ENCODE data around the gene RHBDD1.
"Not testable (repeated sequence)": the region's sequence is repeated elsewhere in the genome, so short reads cannot be mapped to it uniquely, and the experiment has no call there.

Gene RHBDD1

DNA sequence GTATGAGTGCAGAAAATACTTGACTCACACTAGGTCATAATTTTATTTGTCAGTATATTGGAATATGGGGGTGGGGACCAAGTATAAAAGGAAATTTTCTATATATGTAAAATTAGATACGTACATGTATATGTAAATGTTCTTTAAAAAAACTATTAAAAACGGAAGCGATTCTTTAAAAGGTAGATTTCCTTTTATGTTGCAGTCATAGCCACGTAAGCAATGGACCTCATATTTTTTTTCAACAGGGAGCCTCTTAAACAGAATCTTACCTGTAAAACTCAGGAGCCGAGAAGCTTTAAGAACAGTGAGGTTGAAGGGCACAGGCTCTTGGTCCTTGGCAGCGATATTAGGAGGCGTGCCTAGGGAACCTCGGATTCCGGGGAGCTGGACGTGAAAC, 3.3 kb downstream of the RHBDD1 start:
- no peak overlapping the region for H3K4me3 ChIP-seq (ENCODE audit: low read depth, low read length)
- in situ Hi-C loops (cut with HindIII; ENCODE audit: low sequenced_read_pairs): no loop called here
- TF ChIP-seq, protein P1, sequence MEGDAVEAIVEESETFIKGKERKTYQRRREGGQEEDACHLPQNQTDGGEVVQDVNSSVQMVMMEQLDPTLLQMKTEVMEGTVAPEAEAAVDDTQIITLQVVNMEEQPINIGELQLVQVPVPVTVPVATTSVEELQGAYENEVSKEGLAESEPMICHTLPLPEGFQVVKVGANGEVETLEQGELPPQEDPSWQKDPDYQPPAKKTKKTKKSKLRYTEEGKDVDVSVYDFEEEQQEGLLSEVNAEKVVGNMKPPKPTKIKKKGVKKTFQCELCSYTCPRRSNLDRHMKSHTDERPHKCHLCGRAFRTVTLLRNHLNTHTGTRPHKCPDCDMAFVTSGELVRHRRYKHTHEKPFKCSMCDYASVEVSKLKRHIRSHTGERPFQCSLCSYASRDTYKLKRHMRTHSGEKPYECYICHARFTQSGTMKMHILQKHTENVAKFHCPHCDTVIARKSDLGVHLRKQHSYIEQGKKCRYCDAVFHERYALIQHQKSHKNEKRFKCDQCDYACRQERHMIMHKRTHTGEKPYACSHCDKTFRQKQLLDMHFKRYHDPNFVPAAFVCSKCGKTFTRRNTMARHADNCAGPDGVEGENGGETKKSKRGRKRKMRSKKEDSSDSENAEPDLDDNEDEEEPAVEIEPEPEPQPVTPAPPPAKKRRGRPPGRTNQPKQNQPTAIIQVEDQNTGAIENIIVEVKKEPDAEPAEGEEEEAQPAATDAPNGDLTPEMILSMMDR (IDR thresholded peaks at IDR 0.05; ENCODE audit: low read depth, low read length, missing control alignments): no peak
- no peak for DNase-seq (ENCODE audit: low read depth)

DNA sequence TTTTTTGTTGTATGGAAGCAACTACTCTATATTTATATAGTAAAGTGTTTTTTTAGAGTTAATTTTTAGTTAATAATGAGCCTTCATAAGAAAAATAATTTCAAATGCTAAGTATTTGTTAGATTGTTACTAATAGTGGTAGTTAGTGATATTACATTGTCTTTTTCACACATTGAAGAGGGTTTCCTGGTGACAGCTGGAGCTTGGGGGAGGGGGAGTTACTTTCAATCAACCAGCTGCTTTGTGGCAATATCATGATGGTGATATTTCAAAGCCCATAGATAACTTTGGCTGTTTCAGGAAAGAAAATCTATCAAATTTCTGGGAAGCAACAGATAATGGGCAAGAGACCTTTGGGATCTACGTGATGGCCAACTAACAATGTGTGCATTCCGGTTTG, 4.1 kb downstream of the RHBDD1 start:
- no peak for DNase-seq (ENCODE audit: low read depth)
- no peak overlapping the region for H3K4me3 ChIP-seq (ENCODE audit: low read depth, low read length)
- TF ChIP-seq, protein P1 (IDR thresholded peaks at IDR 0.05; ENCODE audit: low read depth, low read length, missing control alignments): no peak
- in situ Hi-C loops (cut with HindIII; ENCODE audit: low sequenced_read_pairs): no loop called here

- H3K4me3 ChIP-seq (ENCODE audit: low read depth, low read length); DNase-seq (ENCODE audit: low read depth); in situ Hi-C loops (cut with HindIII; ENCODE audit: low sequenced_read_pairs): not testable (repeated sequence)
Measured at GRCh38 chr2:226843001-226843400, 7.1 kb downstream of the RHBDD1 start.

DNA sequence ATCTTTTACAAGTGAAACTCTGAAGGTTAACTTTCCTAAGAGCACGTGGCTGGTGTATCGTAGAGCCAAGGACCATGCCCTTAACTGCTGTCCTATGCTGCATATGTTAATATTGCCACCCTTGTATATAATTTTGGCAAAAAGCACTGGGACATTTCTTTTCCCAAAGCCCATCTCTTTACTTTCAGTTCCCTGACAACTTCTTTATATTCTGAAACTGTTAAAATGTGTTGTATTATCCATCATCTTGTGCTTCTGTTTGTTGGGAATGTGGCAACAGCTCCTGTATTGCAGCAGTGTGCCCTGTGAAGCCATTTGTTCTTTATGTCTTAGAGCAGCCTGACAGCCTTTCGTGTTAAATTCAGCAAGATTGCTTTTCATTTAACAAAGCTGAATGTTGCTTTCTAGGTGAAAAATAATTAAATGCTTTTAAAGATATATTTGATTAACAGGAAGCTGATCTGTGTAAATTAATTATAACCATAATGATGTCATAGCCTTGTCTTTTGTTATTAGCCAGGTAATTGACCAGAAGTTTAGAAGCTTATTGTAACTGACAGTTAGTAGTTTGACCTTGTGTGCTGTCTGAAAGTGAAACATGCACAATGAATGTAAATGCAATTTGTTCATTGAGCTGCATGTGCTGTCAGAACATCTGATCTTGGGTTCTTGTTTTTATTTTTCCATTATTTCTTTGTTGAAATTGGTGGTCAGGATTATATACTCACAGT, 9.7 kb downstream of the RHBDD1 start:
- no peak for DNase-seq (ENCODE audit: low read depth)
- in situ Hi-C loops (cut with HindIII; ENCODE audit: low sequenced_read_pairs): no loop called here
- no peak overlapping the region for H3K4me3 ChIP-seq (ENCODE audit: low read depth, low read length)
- TF ChIP-seq, protein P1 (IDR thresholded peaks at IDR 0.05; ENCODE audit: low read depth, low read length, missing control alignments): no peak

DNA sequence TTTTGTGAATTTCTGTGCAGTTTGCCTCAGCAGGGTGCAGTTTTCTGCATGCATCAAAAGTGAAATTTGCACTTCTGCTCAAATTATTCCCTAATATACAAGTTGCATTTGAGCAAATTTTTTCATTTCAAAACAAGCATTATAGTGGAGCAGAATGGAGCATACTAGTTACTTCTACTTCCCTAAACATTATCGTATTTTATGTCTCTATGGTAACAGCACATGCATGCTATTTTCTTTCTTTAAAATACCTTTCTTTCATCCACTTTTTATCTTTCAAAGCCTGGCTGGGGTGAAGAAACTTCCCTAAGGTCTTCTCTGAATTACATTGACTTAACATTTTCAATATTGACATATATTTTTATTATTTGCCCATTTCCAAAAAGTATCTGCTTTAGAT, 11.2 kb downstream of the RHBDD1 start:
- H3K4me3 ChIP-seq (ENCODE audit: low read depth, low read length): no peak overlapping the region
- TF ChIP-seq, protein P1 (IDR thresholded peaks at IDR 0.05; ENCODE audit: low read depth, low read length, missing control alignments): no peak
- DNase-seq (ENCODE audit: low read depth): no peak
- in situ Hi-C loops (cut with HindIII; ENCODE audit: low sequenced_read_pairs): no loop called here

- in situ Hi-C loops (cut with HindIII; ENCODE audit: low sequenced_read_pairs): no loop called here
- TF ChIP-seq, protein P1 (IDR thresholded peaks at IDR 0.05; ENCODE audit: low read depth, low read length, missing control alignments): no peak
- no peak for DNase-seq (ENCODE audit: low read depth)
- no peak overlapping the region for H3K4me3 ChIP-seq (ENCODE audit: low read depth, low read length)
Measured at GRCh38 chr2:226847511-226847910, 11.7 kb downstream of the RHBDD1 start.

- in situ Hi-C loops (cut with HindIII; ENCODE audit: low sequenced_read_pairs): no loop called here
- H3K4me3 ChIP-seq (ENCODE audit: low read depth, low read length): no peak overlapping the region
- TF ChIP-seq, protein P1 (IDR thresholded peaks at IDR 0.05; ENCODE audit: low read depth, low read length, missing control alignments): no peak
- DNase-seq (ENCODE audit: low read depth): no peak
Measured at GRCh38 chr2:226849349-226849748, 13.5 kb downstream of the RHBDD1 start.

Measured in astrocyte of the cerebellum (primary cell).